ENCODE measurements around the gene PNO1. TPM values are rescaled to one million over a fixed set of nuclear protein-coding genes. Genes with fewer than 3 reads are reported as not detected.

PNO1 gene
- total RNA-seq (2022; extraction: Qiagen RNA extraction; ENCODE audit: low read depth) = 53.6 to 58.9 TPM (median 55.2 TPM) in 5 replicates

GRCh38 chr2:68157402-68158133 is at the start of gene PNO1:
TSS of gene PNO1 (plus strand) at chr2:68157888. CDS start at chr2:68157935, 47 bp downstream.

Other genes with a start within 250 kb of the PNO1 start
- gene C1D, start 94.9 kb upstream of the PNO1 start, total RNA-seq (2022; extraction: Qiagen RNA extraction; ENCODE audit: low read depth) = 33.4 to 55.0 TPM (median 38.2 TPM) in 5 replicates
- 52.2 to 67.5 TPM (median 59.8 TPM) in 5 replicates for gene PPP3R1, start 94.6 kb downstream of the PNO1 start, total RNA-seq (2022; extraction: Qiagen RNA extraction; ENCODE audit: low read depth)
- 1.7 to 2.2 TPM (median 1.9 TPM) in 5 replicates for gene CNRIP1, start 162.1 kb downstream of the PNO1 start, total RNA-seq (2022; extraction: Qiagen RNA extraction; ENCODE audit: low read depth)
- 0.06 TPM in 1 of 5 replicates, not detected in the others for gene PLEK, start 207.4 kb downstream of the PNO1 start, total RNA-seq (2022; extraction: Qiagen RNA extraction; ENCODE audit: low read depth)

Measured in A549 treated with GW870086 at 1 μM for 4 hours (cell line).